ENCODE results near the gene KRT4.

GRCh38 chr12:52788876-52789636 lies 24.9 kb downstream of the KRT4 start:
- TF ChIP-seq CEBPB (IDR thresholded peaks at IDR 0.05) (no peak), RAD21 (IDR thresholded peaks at IDR 0.05; ENCODE audit: low read depth) (no peak), CREB1 (IDR thresholded peaks at IDR 0.05; ENCODE audit: low read depth) (no peak), REST (IDR thresholded peaks at IDR 0.05; ENCODE audit: low read depth) (no peak), NFIC (IDR thresholded peaks at IDR 0.05) (no peak), EP300 (IDR thresholded peaks at IDR 0.05; ENCODE audit: borderline replicate concordance) (no peak)

All from Ishikawa (cell line).